Stimulated activated CD4-positive, alpha-beta T cell treated with anti-CD3 and anti-CD28 coated beads, Interleukin-2, amount 100 ng/mL, for 48 hours (primary cell): ENCODE measurements around the gene ZNF714.
A peak's percentile ranks its signal among the peaks of the same experiment; 100 is the strongest.
"Not testable (repeated sequence)": the region's sequence is repeated elsewhere in the genome, so short reads cannot be mapped to it uniquely, and the experiment has no call there.

Source experiments
- DNase-seq, 2 donors: peaks; one replicate each; pipeline ENCODE4 v3.0.0-alpha.2; 2020

The ZNF714 gene

GRCh38 chr19:21133633-21134032 lies 51.6 kb downstream of the ZNF714 start:
- DNase-seq, result no peak

GRCh38 chr19:21134934-21135366 lies 52.9 kb downstream of the ZNF714 start:
- no peak for DNase-seq

- DNase-seq, result no peak
Measured at GRCh38 chr19:21135433-21135832, 53.4 kb downstream of the ZNF714 start.

- DNase-seq, result no peak
Measured at GRCh38 chr19:21138130-21138529, 56.1 kb downstream of the ZNF714 start.

GRCh38 chr19:21141006-21141405 lies 59.0 kb downstream of the ZNF714 start:
- not testable (repeated sequence) for DNase-seq

GRCh38 chr19:21141787-21142464 lies 59.9 kb downstream of the ZNF714 start, which contains the start of gene ZNF431:
ZNF431 (plus strand) TSS chr19:21142040; CDS start chr19:21142184, 144 bp downstream.
- peak; percentile 74 to 77 for DNase-seq

DNA sequence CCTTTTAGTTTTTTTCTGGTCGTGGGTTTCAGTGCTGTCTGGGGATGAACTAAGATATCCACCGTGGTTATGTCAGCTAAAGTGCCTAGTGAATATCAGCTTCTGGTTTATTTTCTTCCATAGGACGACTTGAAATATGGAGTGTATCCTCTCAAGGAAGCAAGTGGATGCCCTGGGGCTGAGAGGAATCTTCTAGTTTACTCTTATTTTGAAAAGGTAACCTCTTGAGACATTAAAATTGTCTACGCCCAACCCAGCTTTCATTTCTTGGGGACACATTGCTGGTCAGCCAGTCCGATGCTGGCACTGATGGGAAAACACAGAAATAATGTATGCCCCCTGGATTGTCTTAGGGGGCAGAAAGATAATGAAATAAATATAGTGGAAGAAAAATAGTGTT lies 61.4 kb downstream of the ZNF714 start:
- no peak for DNase-seq

DNA sequence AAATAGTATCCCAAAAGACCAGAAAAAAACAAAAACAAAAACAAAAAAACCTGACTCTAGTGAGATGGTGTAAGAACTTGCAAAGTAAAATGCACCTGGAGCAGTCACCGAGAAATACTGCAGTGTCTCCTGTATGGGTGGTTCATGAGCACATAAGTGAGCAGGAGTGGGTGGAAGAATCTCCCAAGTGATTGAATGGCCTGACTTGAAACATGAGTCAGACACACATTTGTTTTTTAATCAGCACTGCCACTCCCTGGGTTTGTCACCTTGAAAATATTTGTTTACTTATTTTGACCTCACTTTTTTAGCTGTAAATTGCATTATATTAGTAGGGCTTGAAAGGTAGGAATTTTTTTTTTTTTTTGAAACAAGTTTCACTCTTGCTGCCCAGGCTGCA lies 61.9 kb downstream of the ZNF714 start:
- no peak for DNase-seq

- no peak for DNase-seq
Measured at GRCh38 chr19:21147540-21147939, 65.5 kb downstream of the ZNF714 start.

- no peak for DNase-seq
Measured at GRCh38 chr19:21148681-21149080, 66.7 kb downstream of the ZNF714 start.

- DNase-seq, result no peak
Measured at GRCh38 chr19:21149877-21150276, 67.9 kb downstream of the ZNF714 start.

- no peak for DNase-seq
Measured at GRCh38 chr19:21151460-21151859, 69.5 kb downstream of the ZNF714 start.

DNA sequence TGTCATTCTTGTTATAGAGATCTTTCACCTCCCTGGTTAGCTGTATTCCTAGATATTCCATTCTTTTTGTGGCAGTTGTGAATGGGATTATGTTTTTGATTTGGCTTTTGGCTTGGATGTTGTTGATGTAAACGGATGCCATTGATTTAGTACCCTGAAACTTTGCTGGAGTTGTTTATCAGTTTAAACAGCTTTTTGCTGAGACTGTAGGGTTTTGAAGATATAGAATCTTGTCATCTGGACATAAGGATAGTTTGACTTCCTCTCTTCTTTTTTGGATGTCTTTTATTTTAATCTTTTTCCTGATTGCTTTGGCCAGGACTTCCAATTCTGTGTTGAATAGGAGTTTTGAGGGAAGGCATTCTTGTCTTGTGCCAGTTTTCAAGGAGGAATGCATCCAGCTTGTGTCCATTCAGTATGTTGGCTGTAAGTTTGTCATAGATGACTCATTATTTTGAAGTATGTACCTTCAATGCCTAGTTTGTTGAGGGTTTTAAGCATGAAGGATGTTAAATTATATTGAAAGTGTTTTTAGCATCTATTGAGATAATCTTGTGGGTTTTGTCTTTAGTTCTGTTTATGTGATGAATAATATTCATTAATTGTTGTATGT lies 76.6 kb downstream of the ZNF714 start:
- no peak for DNase-seq

DNA sequence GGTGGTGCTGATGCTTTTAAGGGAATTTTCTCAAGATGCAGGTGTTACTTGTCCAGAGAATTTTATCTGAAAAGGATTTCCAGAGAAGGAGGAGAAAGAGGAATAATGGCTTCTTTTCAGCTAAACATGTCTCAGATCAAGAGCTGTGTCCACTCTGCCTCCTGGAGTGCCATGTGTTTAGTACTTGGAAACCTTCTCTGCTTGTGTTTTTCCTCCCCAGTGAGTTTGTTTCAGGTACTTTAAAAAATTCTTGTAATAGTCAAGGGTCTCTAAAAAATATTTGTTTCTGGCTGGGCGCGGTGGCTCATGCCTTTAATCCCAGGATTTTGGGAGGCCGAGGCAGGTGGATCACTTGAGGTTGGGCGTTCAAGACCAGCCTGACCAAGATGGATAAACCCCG lies 82.5 kb downstream of the ZNF714 start:
- DNase-seq, result no peak

GRCh38 chr19:21166436-21166835 lies 84.4 kb downstream of the ZNF714 start:
- DNase-seq, result no peak
